H9 (cell line): Measurements from ENCODE around the gene CCDC187. TPM values are rescaled to one million over a fixed set of nuclear protein-coding genes. Genes with fewer than 3 reads are reported as not detected.

Source experiments
- DNase-seq: peaks from one replicate; pipeline ENCODE4 v3.0.0-alpha.2; 2017
- H2AFZ ChIP-seq: one replicate; pipeline ENCODE4 v1.6.1; 2013; ENCODE audit warnings: mild to moderate bottlenecking, low read length, control low read depth, moderate library complexity
- H2AK5ac ChIP-seq: 2 replicates; pipeline ENCODE4 v1.6.1; 2013; ENCODE audit warnings: low read length, control low read depth, mixed read lengths; ENCODE audit not compliant: insufficient read length
- H2BK120ac ChIP-seq: one replicate; pipeline ENCODE4 v1.6.1; 2013; ENCODE audit warnings: low read depth, mild to moderate bottlenecking, low read length, control low read depth, inconsistent platforms; ENCODE audit not compliant: poor library complexity, severe bottlenecking
- H2BK12ac ChIP-seq: 2 replicates; pipeline ENCODE4 v1.6.1; 2013; ENCODE audit warnings: low read length, control low read depth, mixed read lengths, low read depth; ENCODE audit not compliant: insufficient read length
- H2BK15ac ChIP-seq: 2 replicates; pipeline ENCODE4 v1.6.1; 2013; ENCODE audit warnings: low read depth, low read length, control low read depth
- H2BK20ac ChIP-seq: one replicate; pipeline ENCODE4 v1.6.1; 2013; ENCODE audit warnings: low read depth, mild to moderate bottlenecking, low read length, control low read depth, inconsistent platforms; ENCODE audit not compliant: poor library complexity, severe bottlenecking
- H2BK5ac ChIP-seq: 2 replicates; pipeline ENCODE4 v1.6.1; 2013; ENCODE audit warnings: low read length, control low read depth, mixed read lengths; ENCODE audit not compliant: insufficient read length
- H3K14ac ChIP-seq: 2 replicates; pipeline ENCODE4 v1.6.1; 2013; ENCODE audit warnings: low read length, control low read depth; ENCODE audit not compliant: insufficient read depth
- H3K18ac ChIP-seq: 2 replicates; pipeline ENCODE4 v1.6.1; 2013; ENCODE audit warnings: low read depth, mild to moderate bottlenecking, mixed read lengths, low read length, control low read depth; ENCODE audit not compliant: insufficient read length
- H3K23ac ChIP-seq: 2 replicates; pipeline ENCODE4 v1.6.1; 2013; ENCODE audit warnings: low read length, control low read depth, mixed read lengths, low read depth; ENCODE audit not compliant: insufficient read length
- H3K23me2 ChIP-seq: 2 replicates; pipeline ENCODE4 v1.6.1; 2013; ENCODE audit warnings: low read depth, mild to moderate bottlenecking, mixed read lengths, low read length, control low read depth; ENCODE audit not compliant: insufficient read length, poor library complexity, severe bottlenecking
- H3K27ac ChIP-seq: 2 replicates; pipeline ENCODE4 v1.5.1; 2013; ENCODE audit warnings: low read length, control low read depth, mixed read lengths, low read depth; ENCODE audit not compliant: insufficient read length
- H3K27me3 ChIP-seq: 2 replicates; pipeline ENCODE4 v1.6.1; 2013; ENCODE audit warnings: low read length, control low read depth, inconsistent platforms; ENCODE audit not compliant: insufficient read depth
- H3K4ac ChIP-seq: 2 replicates; pipeline ENCODE4 v1.6.1; 2013; ENCODE audit warnings: low read depth, mild to moderate bottlenecking, control low read depth, inconsistent platforms, low read length, moderate library complexity
- H3K4me1 ChIP-seq: 2 replicates; pipeline ENCODE4 v1.6.1; 2013; ENCODE audit warnings: low read length, control low read depth, inconsistent platforms; ENCODE audit not compliant: insufficient read depth
- H3K4me2 ChIP-seq: 2 replicates; pipeline ENCODE4 v1.6.1; 2013; ENCODE audit warnings: low read length, control low read depth, mixed read lengths; ENCODE audit not compliant: insufficient read length, insufficient read depth
- H3K56ac ChIP-seq: 2 replicates; pipeline ENCODE4 v1.6.1; 2013; ENCODE audit warnings: low read depth, mild to moderate bottlenecking, mixed read lengths, low read length, control low read depth; ENCODE audit not compliant: insufficient read length
- H3K79me1 ChIP-seq: 2 replicates; pipeline ENCODE4 v1.6.1; 2013; ENCODE audit warnings: low read depth, mild to moderate bottlenecking, moderate library complexity, low read length, control low read depth, inconsistent platforms; ENCODE audit not compliant: insufficient read depth, poor library complexity, severe bottlenecking
- H3K79me2 ChIP-seq: 2 replicates; pipeline ENCODE4 v1.6.1; 2013; ENCODE audit warnings: low read length, control low read depth, inconsistent platforms; ENCODE audit not compliant: insufficient read depth
- H3K9ac ChIP-seq: 2 replicates; pipeline ENCODE4 v1.6.1; 2013; ENCODE audit warnings: low read length, control low read depth, mixed read lengths; ENCODE audit not compliant: insufficient read length; ENCODE audit errors: extremely low read depth
- H3K9me3 ChIP-seq: one replicate; pipeline ENCODE4 v1.6.1; 2013; ENCODE audit warnings: low read depth, low read length, inconsistent platforms; ENCODE audit not compliant: control insufficient read depth
- H3T11ph ChIP-seq: one replicate; pipeline ENCODE4 v1.6.1; 2013; ENCODE audit warnings: mild to moderate bottlenecking, low read length, control low read depth, inconsistent platforms
- H4K20me1 ChIP-seq: one replicate; pipeline ENCODE4 v1.6.1; 2013; ENCODE audit not compliant: control insufficient read depth, insufficient read length, insufficient read depth
- H4K5ac ChIP-seq: 2 replicates; pipeline ENCODE4 v1.6.1; 2013; ENCODE audit warnings: low read depth, mild to moderate bottlenecking, mixed read lengths, low read length, control low read depth; ENCODE audit not compliant: insufficient read length
- H4K8ac ChIP-seq: replicated peaks from 2 replicates; pipeline ENCODE4 v1.6.1; 2013; ENCODE audit warnings: low read length, control low read depth, mixed read lengths, low read depth; ENCODE audit not compliant: insufficient read length
- H4K91ac ChIP-seq: 2 replicates; pipeline ENCODE4 v1.6.1; 2013; ENCODE audit warnings: low read depth, mild to moderate bottlenecking, moderate library complexity, mixed read lengths, low read length, control low read depth; ENCODE audit not compliant: insufficient read length
- H3K27ac Mint-ChIP-seq, 3 experiments: 2 replicates in 2 of 3; 3 replicates in 1 of 3; pipeline ENCODE4 v1.8.0; 2020 to 2021; ENCODE audit warnings: mixed read lengths in 3 of 3, mild to moderate bottlenecking in 1 of 3, moderate library complexity in 1 of 3
- H3K27me3 Mint-ChIP-seq: 2 replicates; pipeline ENCODE4 v1.8.0; 2021; ENCODE audit warnings: low read depth, mild to moderate bottlenecking, moderate library complexity, mixed read lengths
- H3K36me3 Mint-ChIP-seq, 3 experiments: 2 replicates in 2 of 3; 3 replicates in 1 of 3; pipeline ENCODE4 v1.8.0; 2020 to 2021; ENCODE audit warnings: low read depth in 3 of 3, mixed read lengths in 3 of 3; ENCODE audit not compliant: insufficient read depth in 1 of 3
- H3K4me1 Mint-ChIP-seq, 2 experiments: 2 replicates each; pipeline ENCODE4 v1.8.0; 2020; ENCODE audit warnings: mixed read lengths in 2 of 2
- H3K4me3 Mint-ChIP-seq, 2 experiments: 2 replicates in 1 of 2; 3 replicates in 1 of 2; pipeline ENCODE4 v1.8.0; 2020 to 2021; ENCODE audit warnings: mild to moderate bottlenecking in 2 of 2, mixed read lengths in 2 of 2, moderate library complexity in 1 of 2
- H3K9me3 Mint-ChIP-seq, 2 experiments: 2 replicates in 1 of 2; 3 replicates in 1 of 2; pipeline ENCODE4 v1.8.0; 2020; ENCODE audit warnings: mild to moderate bottlenecking in 2 of 2, mixed read lengths in 2 of 2, moderate library complexity in 1 of 2
- WGBS: extraction: QIAGEN DNeasy Blood & Tissue Kit; methylation state at CpG from one replicate; pipeline ENCODE4 v1.1.7; 2013; ENCODE audit warnings: missing lambda C conversion rate, low lambda C conversion rate, mixed read lengths; ENCODE audit not compliant: insufficient read length; ENCODE audit errors: extremely low coverage; 5-methylcytosine and 5-hydroxymethylcytosine counted together
- total RNA-seq: library from RNA; stranded (reverse); gene quantifications from 2 replicates; pipeline ENCODE4 v1.2.1, GENCODE V29; 2021
- TF ChIP-seq, protein P1 (sequence below): fragments of 200-600 bp; sonication (generic); conservative IDR thresholded peaks from 3 replicates; pipeline ENCODE4 v1.8.0; 2021; ENCODE audit warnings: antibody characterized with exemption, mild to moderate bottlenecking

Gene CCDC187
- total RNA-seq, 1 experiment from 2014 or later: 0.07 TPM

DNA sequence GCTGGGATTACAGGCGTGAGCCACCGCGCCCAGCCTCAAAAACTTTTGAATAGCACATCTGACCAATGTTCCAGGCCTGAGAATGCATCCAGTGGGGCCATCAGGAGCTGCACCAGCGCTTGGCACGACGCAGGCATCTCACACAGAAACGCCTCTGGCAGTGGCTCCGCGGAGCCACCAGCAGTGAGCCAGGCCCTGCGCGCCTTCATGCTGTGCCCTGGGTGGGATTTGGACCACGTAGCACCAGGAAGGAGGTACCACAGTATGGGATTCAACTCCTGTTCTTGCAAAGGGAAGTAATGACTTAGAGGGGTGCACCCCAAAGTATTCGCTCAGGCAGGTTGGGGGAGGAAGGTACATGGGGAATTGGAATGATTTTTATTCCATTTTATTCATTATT lies 3.0 kb downstream of the CCDC187 start:
- Histone ChIP-seq H3K27me3 (no peaks in the 10 kb centered on the region), H2AK5ac (no peak overlapping the region), H4K20me1 (no peaks in the 10 kb centered on the region), H3K9ac (no peak overlapping the region), H3K23ac (no peak overlapping the region), H3K14ac (no peak overlapping the region), H3T11ph (no peak overlapping the region), H3K4ac (no peak overlapping the region), H4K5ac (no peak overlapping the region), H3K4me1 (no peaks in the 10 kb centered on the region), H4K8ac (no peak overlapping the region), H2BK120ac (no peak overlapping the region), H3K18ac (no peak overlapping the region), H3K9me3 (no peaks in the 10 kb centered on the region), H2BK15ac (no peak overlapping the region), H3K23me2 (no peaks in the 10 kb centered on the region), H3K79me1 (no peaks in the 10 kb centered on the region), H3K79me2 (no peaks in the 10 kb centered on the region), H3K27ac (no peak overlapping the region), H2BK5ac (no peak overlapping the region), H3K4me2 (no peak overlapping the region), H4K91ac (no peak overlapping the region), H2BK12ac (no peak overlapping the region), H2BK20ac (no peak overlapping the region), H2AFZ (no peak overlapping the region), H3K56ac (no peak overlapping the region)
- DNase-seq: no peak
- Mint-ChIP-seq H3K27ac (no peak overlapping the region), H3K36me3 (no peaks in the 10 kb centered on the region), H3K9me3 (no peaks in the 10 kb centered on the region), H3K4me1 (peaks cover 3% of the 10 kb centered on the region in 2 experiments; a peak in 3 of 4 replicates), H3K27me3 (no peaks in the 10 kb centered on the region), H3K4me3 (no peak overlapping the region)
- no CpG with 5 or more reads among the region's 13 CpGs for WGBS
- TF ChIP-seq, protein P1, sequence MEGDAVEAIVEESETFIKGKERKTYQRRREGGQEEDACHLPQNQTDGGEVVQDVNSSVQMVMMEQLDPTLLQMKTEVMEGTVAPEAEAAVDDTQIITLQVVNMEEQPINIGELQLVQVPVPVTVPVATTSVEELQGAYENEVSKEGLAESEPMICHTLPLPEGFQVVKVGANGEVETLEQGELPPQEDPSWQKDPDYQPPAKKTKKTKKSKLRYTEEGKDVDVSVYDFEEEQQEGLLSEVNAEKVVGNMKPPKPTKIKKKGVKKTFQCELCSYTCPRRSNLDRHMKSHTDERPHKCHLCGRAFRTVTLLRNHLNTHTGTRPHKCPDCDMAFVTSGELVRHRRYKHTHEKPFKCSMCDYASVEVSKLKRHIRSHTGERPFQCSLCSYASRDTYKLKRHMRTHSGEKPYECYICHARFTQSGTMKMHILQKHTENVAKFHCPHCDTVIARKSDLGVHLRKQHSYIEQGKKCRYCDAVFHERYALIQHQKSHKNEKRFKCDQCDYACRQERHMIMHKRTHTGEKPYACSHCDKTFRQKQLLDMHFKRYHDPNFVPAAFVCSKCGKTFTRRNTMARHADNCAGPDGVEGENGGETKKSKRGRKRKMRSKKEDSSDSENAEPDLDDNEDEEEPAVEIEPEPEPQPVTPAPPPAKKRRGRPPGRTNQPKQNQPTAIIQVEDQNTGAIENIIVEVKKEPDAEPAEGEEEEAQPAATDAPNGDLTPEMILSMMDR: no peak
